Activated naive CD4-positive, alpha-beta T cell treated with anti-CD3 and anti-CD28 coated beads, Interleukin-2, amount 50 U/mL, for 24 hours (primary cell): Measurements from ENCODE around the gene RAB1B.

Source experiments
- H3K27ac Mint-ChIP-seq: one replicate; pipeline ENCODE4 v1.8.0; 2021; ENCODE audit warnings: mild to moderate bottlenecking, mixed read lengths
- H3K27me3 Mint-ChIP-seq: one replicate; pipeline ENCODE4 v1.8.0; 2021; ENCODE audit warnings: mixed read lengths
- H3K36me3 Mint-ChIP-seq: one replicate; pipeline ENCODE4 v1.8.0; 2021; ENCODE audit warnings: mixed read lengths
- H3K4me1 Mint-ChIP-seq: one replicate; pipeline ENCODE4 v1.8.0; 2021; ENCODE audit warnings: mixed read lengths
- H3K4me3 Mint-ChIP-seq: one replicate; pipeline ENCODE4 v1.8.0; 2021; ENCODE audit warnings: mild to moderate bottlenecking, mixed read lengths
- H3K9me3 Mint-ChIP-seq: one replicate; pipeline ENCODE4 v1.8.0; 2021; ENCODE audit warnings: mixed read lengths

RAB1B gene

DNA sequence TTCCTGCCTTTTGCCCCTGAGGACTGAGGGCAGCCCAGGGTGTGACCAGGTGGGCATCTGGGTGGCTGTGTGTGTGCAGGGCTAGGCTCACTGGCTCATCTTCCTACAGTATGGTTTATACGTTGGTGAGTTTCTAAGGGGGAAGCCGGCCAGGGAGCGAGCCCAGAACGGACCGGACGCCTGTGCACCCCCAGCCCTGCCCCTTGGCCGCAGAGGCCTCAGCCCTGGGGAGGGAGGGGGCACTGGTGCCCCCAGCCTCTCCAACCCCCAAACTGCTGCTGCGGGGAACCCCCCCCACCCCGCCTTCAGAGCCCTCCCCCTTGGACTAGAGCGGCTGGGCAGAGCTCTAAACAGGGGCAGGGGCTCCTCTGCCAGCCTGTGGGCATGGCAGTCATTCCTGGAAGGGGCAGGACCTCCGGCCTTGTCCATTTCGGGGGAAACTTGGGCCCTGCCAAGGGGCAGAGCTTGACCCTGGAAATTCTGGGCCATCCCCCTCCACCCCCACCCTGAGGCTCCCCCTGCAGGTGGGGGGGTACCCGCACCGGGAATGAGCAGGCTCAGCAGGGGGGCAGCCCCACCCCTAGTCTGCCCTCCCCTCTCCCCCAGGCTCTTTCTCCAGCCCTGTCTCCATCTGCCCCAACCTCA, 15.1 kb downstream of the RAB1B start:
- peaks cover 43% of the 10 kb centered on the region for H3K4me1 Mint-ChIP-seq
- H3K4me3 Mint-ChIP-seq, result no peak overlapping the region
- H3K27ac Mint-ChIP-seq, result no peak overlapping the region
- H3K36me3 Mint-ChIP-seq, result no peaks in the 10 kb centered on the region
- no peaks in the 10 kb centered on the region for H3K9me3 Mint-ChIP-seq
- H3K27me3 Mint-ChIP-seq, result peaks cover 1% of the 10 kb centered on the region

DNA sequence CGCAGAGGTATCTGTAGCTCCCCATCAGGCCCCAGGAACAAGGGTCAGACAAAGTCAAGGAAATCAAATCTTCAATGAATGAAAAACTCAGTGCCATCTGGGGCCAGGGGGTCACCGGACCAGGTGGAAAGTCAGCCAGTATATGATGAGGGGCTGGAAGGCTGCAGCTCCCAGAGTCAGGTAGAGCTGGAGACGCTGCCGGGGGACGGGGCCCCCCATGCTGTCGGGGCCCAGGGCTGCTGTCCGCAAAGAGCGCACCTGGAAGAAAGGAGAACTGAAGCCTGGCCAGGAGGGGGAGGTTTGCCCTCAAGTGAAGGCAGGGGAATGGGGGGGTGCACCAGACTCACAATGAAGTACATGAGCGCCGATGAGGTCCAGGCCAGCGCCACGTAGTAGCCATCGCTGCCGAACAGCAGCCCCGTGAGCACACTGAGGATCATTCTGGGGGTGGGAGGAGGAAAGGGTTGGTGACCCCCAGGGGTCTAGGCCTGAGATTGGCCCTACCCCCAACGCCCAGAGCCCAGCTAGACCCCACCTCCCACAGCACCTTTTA, 16.2 kb downstream of the RAB1B start:
- Mint-ChIP-seq H3K4me1 (peaks cover 41% of the 10 kb centered on the region), H3K9me3 (no peaks in the 10 kb centered on the region), H3K27me3 (peaks cover 1% of the 10 kb centered on the region), H3K27ac (no peak overlapping the region), H3K4me3 (no peak overlapping the region), H3K36me3 (no peaks in the 10 kb centered on the region)

DNA sequence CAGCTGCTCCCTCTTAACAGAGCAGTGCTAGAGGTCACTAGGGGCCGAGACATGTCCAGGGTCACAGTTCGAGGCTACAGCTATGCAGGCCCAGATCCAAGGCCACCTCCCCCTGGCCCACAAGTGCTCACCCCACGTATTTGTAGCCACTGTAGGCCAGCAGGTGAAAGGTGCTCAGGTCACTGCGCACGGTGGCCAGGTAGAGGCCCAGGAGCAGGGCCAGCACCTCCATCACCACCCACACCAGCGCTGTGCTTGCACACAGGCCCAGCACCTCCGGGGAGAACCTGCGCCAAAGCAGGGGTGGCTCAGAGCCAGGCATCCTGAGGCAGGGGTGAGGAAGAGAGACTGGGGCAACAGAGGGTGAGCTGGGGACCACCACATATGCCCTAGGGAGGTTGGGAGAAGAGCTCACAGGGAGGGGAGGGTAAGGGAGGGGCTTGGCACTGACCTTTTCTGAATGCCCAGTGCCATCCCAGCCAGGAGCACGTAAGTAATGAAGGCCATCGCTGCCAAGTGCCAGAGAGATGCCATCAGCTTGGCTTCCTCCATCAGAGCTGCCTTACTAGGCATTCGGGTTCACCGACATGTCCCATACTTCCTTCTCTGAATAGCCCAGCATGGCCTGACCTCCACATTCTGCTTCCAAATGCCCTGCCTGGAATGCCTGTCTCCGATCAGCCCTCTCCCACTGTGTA, 17.0 kb downstream of the RAB1B start:
- H3K9me3 Mint-ChIP-seq, result no peaks in the 10 kb centered on the region
- no peak overlapping the region for H3K4me3 Mint-ChIP-seq
- H3K36me3 Mint-ChIP-seq, result no peaks in the 10 kb centered on the region
- peak overlapping the region; percentile 51 for H3K27ac Mint-ChIP-seq
- H3K4me1 Mint-ChIP-seq, result peaks cover 48% of the 10 kb centered on the region
- peaks cover 1% of the 10 kb centered on the region for H3K27me3 Mint-ChIP-seq

DNA sequence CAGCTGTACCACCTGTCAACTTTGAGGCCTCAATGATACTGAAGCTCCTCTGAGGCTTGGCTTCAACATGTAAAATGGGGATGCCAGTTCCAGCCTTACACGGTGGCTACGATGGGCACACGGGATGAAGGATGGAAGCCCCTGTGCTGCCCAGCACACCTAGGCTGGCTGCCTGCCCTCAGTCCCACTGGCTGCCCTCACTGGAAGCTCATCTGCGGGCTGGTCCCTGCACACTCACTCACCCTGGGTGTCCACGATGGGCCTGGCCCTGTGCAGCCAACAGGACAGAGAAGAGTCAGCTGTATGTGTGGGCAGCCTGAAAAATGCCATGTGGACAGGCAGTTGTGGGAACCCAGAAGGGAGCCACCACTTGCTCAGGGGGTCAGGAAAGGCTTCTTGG, 18.3 kb downstream of the RAB1B start:
- H3K27ac Mint-ChIP-seq, result no peak overlapping the region
- no peaks in the 10 kb centered on the region for H3K36me3 Mint-ChIP-seq
- H3K9me3 Mint-ChIP-seq, result no peaks in the 10 kb centered on the region
- H3K4me3 Mint-ChIP-seq, result peak overlapping the region; percentile 77
- no peaks in the 10 kb centered on the region for H3K27me3 Mint-ChIP-seq
- H3K4me1 Mint-ChIP-seq, result peaks cover 45% of the 10 kb centered on the region

DNA sequence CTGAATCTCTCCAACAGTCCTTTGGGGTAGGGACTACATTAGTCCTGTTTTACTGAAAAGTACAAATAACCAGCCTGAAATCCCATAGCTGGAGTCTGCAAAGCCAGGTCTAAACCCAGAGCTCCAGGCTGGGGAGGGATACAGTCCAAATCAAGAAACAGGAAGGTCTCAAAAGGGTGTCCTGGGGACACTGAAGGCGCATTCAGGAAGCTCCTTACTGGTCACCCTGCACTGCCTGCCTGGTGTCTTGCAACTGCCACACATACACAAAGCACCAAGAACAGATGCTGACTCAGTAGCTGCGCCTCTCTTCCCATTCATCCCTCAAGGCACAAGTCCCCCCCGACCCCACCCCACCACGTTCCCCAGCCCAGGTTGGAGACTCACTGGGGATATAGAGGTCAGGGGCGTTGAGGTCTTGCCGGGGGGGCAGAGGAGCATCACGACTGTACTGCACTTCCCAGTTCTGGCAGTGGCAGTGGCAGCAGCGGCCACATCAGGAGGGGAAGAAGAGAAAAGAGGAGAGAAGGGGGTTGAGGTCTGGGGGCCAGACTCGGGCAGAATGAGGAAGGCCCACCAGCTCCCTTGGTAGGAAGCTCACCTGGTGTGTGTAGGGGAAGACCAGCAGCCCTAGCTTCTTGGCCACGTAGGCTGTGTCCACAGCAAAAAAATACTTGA, 18.9 kb downstream of the RAB1B start:
- Mint-ChIP-seq H3K9me3 (no peaks in the 10 kb centered on the region), H3K4me1 (peaks cover 40% of the 10 kb centered on the region), H3K27me3 (no peaks in the 10 kb centered on the region), H3K4me3 (peak overlapping the region; percentile 77), H3K27ac (peak overlapping the region; percentile 68), H3K36me3 (no peaks in the 10 kb centered on the region)

- Mint-ChIP-seq H3K4me1 (peaks cover 38% of the 10 kb centered on the region), H3K9me3 (no peaks in the 10 kb centered on the region), H3K27me3 (peaks cover 6% of the 10 kb centered on the region), H3K36me3 (no peaks in the 10 kb centered on the region), H3K27ac (peak overlapping the region; percentile 92), H3K4me3 (peak overlapping the region; percentile 95)
These were observed 19.6 kb downstream of the RAB1B start for GRCh38 chr11:66287889-66288670.

GRCh38 chr11:66288671-66289547, 20.5 kb downstream of the RAB1B start, which contains the start of gene YIF1A:
TSS of gene YIF1A (minus strand) at chr11:66289143. CDS start at chr11:66288985, 158 bp downstream.
- Mint-ChIP-seq H3K27ac (peak within 1 kb of the TSS; percentile 92), H3K4me1 (peaks cover 36% of the 10 kb centered on the region), H3K9me3 (no peaks in the 10 kb centered on the region), H3K27me3 (peaks cover 10% of the 10 kb centered on the region), H3K4me3 (peak within 1 kb of the TSS; percentile 95), H3K36me3 (no peaks in the 10 kb centered on the region)

DNA sequence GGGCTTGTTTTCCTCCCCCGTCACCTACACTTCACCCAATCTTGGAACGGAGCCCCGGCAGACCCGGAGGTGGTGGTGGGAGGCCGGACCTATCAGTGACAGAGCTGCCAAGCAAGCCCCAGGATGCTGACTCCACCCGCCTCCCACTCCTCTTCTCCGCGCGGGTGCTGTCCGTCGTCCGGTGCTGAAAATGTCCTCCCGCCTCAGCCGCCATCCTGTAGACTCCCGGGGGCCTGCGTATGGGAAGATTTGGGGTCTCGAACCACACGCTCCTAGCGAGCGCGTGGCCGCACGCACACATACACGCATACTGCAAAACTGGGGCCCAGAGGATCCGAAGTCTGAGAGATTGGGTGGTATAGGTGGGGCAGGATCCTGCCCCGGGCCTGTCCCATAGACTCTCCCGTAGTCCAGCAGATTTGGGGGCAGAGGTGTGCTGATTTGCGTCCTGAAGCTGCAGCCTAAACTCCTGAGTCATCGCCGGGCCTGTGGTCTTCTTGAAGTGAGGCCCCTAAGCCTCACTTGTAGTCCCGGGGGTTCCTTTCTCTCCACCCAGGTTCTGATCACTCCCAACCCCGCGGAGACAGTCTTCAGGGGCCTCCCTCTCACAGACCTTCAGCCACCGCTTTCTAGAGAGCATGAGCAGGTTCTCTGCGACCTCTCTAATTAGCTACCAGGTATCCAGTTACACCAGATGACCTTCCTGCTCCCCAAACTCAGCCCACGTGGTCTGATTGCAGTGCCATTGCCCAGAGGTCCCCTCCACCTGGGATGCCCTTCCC, 21.3 kb downstream of the RAB1B start:
- no peaks in the 10 kb centered on the region for H3K36me3 Mint-ChIP-seq
- H3K4me3 Mint-ChIP-seq, result peak overlapping the region; percentile 95

DNA sequence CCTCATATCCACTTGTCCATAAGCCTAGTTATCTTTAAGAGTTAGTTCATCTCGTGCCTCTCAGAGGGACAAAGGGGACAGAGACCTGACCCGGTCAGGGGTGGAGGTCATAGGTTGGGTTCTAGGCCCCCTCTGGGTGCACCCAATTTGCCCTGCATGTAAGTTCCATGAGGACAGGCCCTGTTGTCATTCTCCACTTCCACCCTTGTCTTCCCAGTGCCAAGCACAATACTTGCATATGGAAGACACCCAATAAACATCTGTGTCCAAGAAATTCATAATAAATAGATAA, 21.8 kb downstream of the RAB1B start:
- H3K9me3 Mint-ChIP-seq, result no peaks in the 10 kb centered on the region

More for the DNA sequence above, 21.3 kb downstream of the RAB1B start:
- Mint-ChIP-seq H3K9me3 (no peaks in the 10 kb centered on the region), H3K27me3 (peaks cover 11% of the 10 kb centered on the region), H3K4me1 (peaks cover 36% of the 10 kb centered on the region), H3K27ac (peak overlapping the region; percentile 86)

DNA sequence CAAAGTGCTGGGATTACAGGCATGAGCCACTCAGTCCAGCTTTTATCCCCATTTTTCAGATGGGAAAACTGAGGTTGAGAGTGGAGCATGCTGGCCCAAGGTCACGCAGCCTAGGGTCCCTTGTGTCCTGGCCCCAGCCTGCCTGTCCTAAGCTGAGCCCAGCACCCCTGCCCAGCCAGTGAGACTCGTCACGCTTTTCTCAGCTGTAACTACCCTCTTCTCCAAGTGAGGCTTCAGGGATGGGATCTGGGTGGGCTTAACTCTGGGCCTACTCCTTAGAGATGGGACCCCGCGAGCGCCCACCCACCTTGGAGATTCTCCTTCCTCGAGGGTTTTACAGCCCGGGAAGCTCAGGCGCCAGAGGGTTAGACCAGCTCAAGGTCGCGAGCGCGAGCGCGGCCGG, 22.9 kb downstream of the RAB1B start:
- Mint-ChIP-seq H3K27ac (no peak overlapping the region), H3K27me3 (peaks cover 12% of the 10 kb centered on the region), H3K9me3 (no peaks in the 10 kb centered on the region), H3K36me3 (no peaks in the 10 kb centered on the region), H3K4me3 (peak overlapping the region; percentile 95), H3K4me1 (peaks cover 36% of the 10 kb centered on the region)

More for the DNA sequence above, 21.8 kb downstream of the RAB1B start:
- Mint-ChIP-seq H3K27ac (peak overlapping the region; percentile 46), H3K27me3 (peaks cover 11% of the 10 kb centered on the region), H3K4me3 (peak overlapping the region; percentile 95), H3K36me3 (no peaks in the 10 kb centered on the region), H3K4me1 (peaks cover 36% of the 10 kb centered on the region)

DNA sequence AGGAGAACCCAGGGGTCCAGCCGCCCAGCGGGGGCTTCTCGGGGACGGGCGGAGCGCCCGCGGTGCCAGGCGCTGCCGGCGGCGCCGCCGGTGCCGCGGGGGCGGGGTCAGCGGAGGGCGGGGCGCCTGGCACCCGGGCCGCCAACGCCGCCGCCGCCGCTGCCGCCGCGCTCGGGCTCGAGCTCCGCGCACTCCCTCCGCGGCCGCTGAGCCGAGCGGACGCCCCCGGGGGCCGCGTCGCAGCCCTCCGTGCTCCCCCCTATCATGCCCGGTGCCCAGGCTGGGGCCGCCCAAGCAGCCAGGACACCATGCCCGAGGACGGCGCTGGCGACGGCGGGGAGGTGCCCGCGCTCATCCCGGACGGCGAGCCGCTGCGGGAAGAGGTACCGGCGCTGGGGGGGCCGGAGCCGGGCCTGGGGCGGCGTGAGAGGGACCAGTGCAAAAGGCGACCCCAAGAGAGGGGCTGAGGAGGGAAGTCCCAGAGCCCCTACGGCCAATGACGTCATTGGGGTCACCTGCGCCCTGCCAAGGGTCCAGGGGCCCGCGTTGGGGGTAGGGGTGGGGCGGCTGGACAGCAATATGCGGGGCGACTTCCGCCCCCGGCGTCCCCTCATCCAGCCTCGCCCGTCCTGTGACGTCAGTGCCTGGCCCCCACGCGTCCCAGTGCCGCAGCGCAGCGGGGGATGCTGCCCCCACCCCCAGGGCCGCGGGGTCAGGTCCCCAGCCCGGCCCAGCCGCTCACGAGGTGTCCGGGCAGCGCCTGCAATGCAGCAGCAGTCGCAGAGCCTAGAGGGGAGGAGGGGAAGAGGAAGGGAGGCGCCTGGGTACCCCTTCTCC, 23.5 kb downstream of the RAB1B start, which contains the start of gene TMEM151A:
Gene TMEM151A, plus strand, starts transcription at position 189 of the 837 bp plus-strand sequence. Its CDS starts 120 bp downstream, at position 309.
- no peaks in the 10 kb centered on the region for H3K9me3 Mint-ChIP-seq
- H3K4me1 Mint-ChIP-seq, result peaks cover 33% of the 10 kb centered on the region
- H3K27ac Mint-ChIP-seq, result peak within 1 kb of the TSS; percentile 13
- H3K4me3 Mint-ChIP-seq, result peak within 1 kb of the TSS; percentile 95
- H3K36me3 Mint-ChIP-seq, result no peaks in the 10 kb centered on the region
- peaks cover 12% of the 10 kb centered on the region for H3K27me3 Mint-ChIP-seq

- H3K9me3 Mint-ChIP-seq, result no peaks in the 10 kb centered on the region
- H3K36me3 Mint-ChIP-seq, result no peaks in the 10 kb centered on the region
- H3K27me3 Mint-ChIP-seq, result peaks cover 12% of the 10 kb centered on the region
- peak overlapping the region; percentile 13 for H3K27ac Mint-ChIP-seq
- H3K4me1 Mint-ChIP-seq, result peaks cover 28% of the 10 kb centered on the region
- H3K4me3 Mint-ChIP-seq, result peak overlapping the region; percentile 66
These were observed 24.3 kb downstream of the RAB1B start for GRCh38 chr11:66292543-66293332.
